Left colon (tissue), 2 donors: Measurements from ENCODE around the gene ZBTB7A. TPM values are rescaled to one million over a fixed set of nuclear protein-coding genes. Genes with fewer than 3 reads are reported as not detected.

Experiments
- ATAC-seq: fragments of 200-7000 bp; cut with Tn5 transposase; one replicate; pipeline ENCODE4 v1.9.1; 2020; ENCODE audit warnings: mild to moderate bottlenecking, moderate library complexity
- DNase-seq, 2 donors: peaks; one replicate each; pipeline ENCODE4 v3.0.0-alpha.2; 2020
- intact Hi-C, 2 donors: fragments of 100-400 bp; cut with DNase I in 1 of 2; cut with micrococcal nuclease in 1 of 2; formaldehyde crosslinking; loops; one replicate each; pipeline versions ENCODE4 v1.11.2 to v1.14.0; 2022; cut with DNase I, micrococcal nuclease
- total RNA-seq, 2 donors: library from RNA; stranded (reverse); fragmentation: NEBNext Ultra II Directional; extraction: Animal tissue kit (Norgen Biotek cat#: 25700); gene quantifications; one replicate each; pipeline ENCODE4 v1.2.1, GENCODE V29; 2021
- donor health status: DM: no; HTN: no; CAD: no.
- donor health status: DM: yes; HTN: yes; CAD: no.

The ZBTB7A gene
- total RNA-seq, 2 donors from 2014 or later, result 110 to 124 TPM

- DNase-seq (peak in 1 of 2 donors; percentile 31), ATAC-seq (no peak)
- intact Hi-C loops, result no loop called here
Measured at GRCh38 chr19:4095488-4095844, 28.8 kb upstream of the ZBTB7A start.

GRCh38 chr19:4094761-4095487 lies 28.2 kb upstream of the ZBTB7A start:
- ATAC-seq, result peak; percentile 77
- peak; percentile 89 to 90 for DNase-seq

GRCh38 chr19:4094291-4094690 lies 27.6 kb upstream of the ZBTB7A start:
- intact Hi-C loops, result no loop called here

More at GRCh38 chr19:4094761-4095487, 28.2 kb upstream of the ZBTB7A start:
- intact Hi-C loops, result no loop called here

GRCh38 chr19:4093643-4094175 lies 27.0 kb upstream of the ZBTB7A start:
- ATAC-seq (no peak), DNase-seq (no peak)
- intact Hi-C loops, result no loop called here

More at GRCh38 chr19:4094291-4094690, 27.6 kb upstream of the ZBTB7A start:
- DNase-seq, result peak in 1 of 2 donors; percentile 24
- ATAC-seq, result no peak

- intact Hi-C loops, result no loop called here
- DNase-seq, result peak in 1 of 2 donors; percentile 15
- ATAC-seq, result no peak
Measured at GRCh38 chr19:4090356-4091220, 23.9 kb upstream of the ZBTB7A start.

GRCh38 chr19:4089946-4090345 lies 23.2 kb upstream of the ZBTB7A start:
- intact Hi-C loops, result no loop called here
- ATAC-seq (no peak), DNase-seq (no peak)

GRCh38 chr19:4089400-4089908 lies 22.8 kb upstream of the ZBTB7A start:
- ATAC-seq, result no peak
- intact Hi-C loops, result no loop called here
- peak; percentile 35 to 51 for DNase-seq

GRCh38 chr19:4088975-4089374 lies 22.3 kb upstream of the ZBTB7A start:
- peak in 1 of 2 donors; percentile 39 for DNase-seq

GRCh38 chr19:4087787-4088679 lies 21.3 kb upstream of the ZBTB7A start:
- ATAC-seq (no peak), DNase-seq (peak in 1 of 2 donors; percentile 9)
- intact Hi-C loops, result no loop called here

More at GRCh38 chr19:4088975-4089374, 22.3 kb upstream of the ZBTB7A start:
- intact Hi-C loops, result no loop called here
- ATAC-seq, result no peak

GRCh38 chr19:4086411-4086867 lies 19.7 kb upstream of the ZBTB7A start:
- DNase-seq (peak; percentile 85), ATAC-seq (peak; percentile 74)
- intact Hi-C loops, result no loop called here

GRCh38 chr19:4084547-4084877 lies 17.8 kb upstream of the ZBTB7A start:
- no peak for ATAC-seq
- no peak for DNase-seq
- intact Hi-C loops, result no loop called here

GRCh38 chr19:4083677-4084546 lies 17.2 kb upstream of the ZBTB7A start:
- ATAC-seq (peak; percentile 58), DNase-seq (peak; percentile 76 to 84)
- intact Hi-C loops, result no loop called here

GRCh38 chr19:4082172-4082571 lies 15.5 kb upstream of the ZBTB7A start:
- no peak for ATAC-seq
- intact Hi-C loops, result no loop called here

GRCh38 chr19:4081441-4082129 lies 14.9 kb upstream of the ZBTB7A start:
- ATAC-seq (peak; percentile 16), DNase-seq (peak in 1 of 2 donors; percentile 44)
- intact Hi-C loops, result no loop called here

More at GRCh38 chr19:4082172-4082571, 15.5 kb upstream of the ZBTB7A start:
- no peak for DNase-seq

GRCh38 chr19:4080473-4080872 lies 13.8 kb upstream of the ZBTB7A start:
- ATAC-seq (no peak), DNase-seq (no peak)
- intact Hi-C loops, result no loop called here

- peak; percentile 80 to 89 for DNase-seq
Measured at GRCh38 chr19:4077800-4078684, 11.3 kb upstream of the ZBTB7A start.

More at GRCh38 chr19:4077800-4078684, 11.3 kb upstream of the ZBTB7A start:
- intact Hi-C loops, result no loop called here
- ATAC-seq, result peak; percentile 79
